ENCODE results near the gene FRRS1. TPM values are rescaled to one million over a fixed set of nuclear protein-coding genes. Genes with fewer than 3 reads are reported as not detected.

Gene FRRS1
- polyA plus RNA-seq, 1 donor from 2014 or later = not detected

DNA sequence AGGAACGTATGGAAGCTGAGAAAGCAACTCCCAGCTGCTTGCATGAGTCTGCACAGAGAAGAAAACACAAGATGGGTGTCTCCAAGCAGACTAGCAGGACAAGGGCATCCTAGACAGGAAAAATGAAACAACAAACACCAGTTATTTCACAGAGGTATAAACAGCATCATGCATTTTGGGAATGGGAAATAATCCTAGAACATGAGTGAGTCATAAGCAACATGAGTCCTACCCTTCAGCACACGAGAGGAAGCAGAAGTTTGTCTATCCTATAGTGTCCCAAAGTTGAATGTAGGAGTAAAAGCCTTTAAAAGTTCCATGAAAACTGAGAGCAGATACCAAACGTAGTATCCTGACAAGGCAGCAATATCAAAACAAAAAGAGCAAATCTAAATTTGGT, 11.3 kb upstream of the FRRS1 start:
- TF ChIP-seq, protein P1, sequence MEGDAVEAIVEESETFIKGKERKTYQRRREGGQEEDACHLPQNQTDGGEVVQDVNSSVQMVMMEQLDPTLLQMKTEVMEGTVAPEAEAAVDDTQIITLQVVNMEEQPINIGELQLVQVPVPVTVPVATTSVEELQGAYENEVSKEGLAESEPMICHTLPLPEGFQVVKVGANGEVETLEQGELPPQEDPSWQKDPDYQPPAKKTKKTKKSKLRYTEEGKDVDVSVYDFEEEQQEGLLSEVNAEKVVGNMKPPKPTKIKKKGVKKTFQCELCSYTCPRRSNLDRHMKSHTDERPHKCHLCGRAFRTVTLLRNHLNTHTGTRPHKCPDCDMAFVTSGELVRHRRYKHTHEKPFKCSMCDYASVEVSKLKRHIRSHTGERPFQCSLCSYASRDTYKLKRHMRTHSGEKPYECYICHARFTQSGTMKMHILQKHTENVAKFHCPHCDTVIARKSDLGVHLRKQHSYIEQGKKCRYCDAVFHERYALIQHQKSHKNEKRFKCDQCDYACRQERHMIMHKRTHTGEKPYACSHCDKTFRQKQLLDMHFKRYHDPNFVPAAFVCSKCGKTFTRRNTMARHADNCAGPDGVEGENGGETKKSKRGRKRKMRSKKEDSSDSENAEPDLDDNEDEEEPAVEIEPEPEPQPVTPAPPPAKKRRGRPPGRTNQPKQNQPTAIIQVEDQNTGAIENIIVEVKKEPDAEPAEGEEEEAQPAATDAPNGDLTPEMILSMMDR (IDR thresholded peaks at IDR 0.05; ENCODE audit: poor library complexity, severe bottlenecking) = no peak
- TF ChIP-seq RAD21 (conservative IDR thresholded peaks at IDR 0.05) (no peak), EP300 (conservative IDR thresholded peaks at IDR 0.05; ENCODE audit: poor library complexity, severe bottlenecking) (no peak), SMC3 (conservative IDR thresholded peaks at IDR 0.05; ENCODE audit: poor library complexity) (no peak), EZH2 (IDR thresholded peaks at IDR 0.05; ENCODE audit: borderline replicate concordance, insufficient read depth, low read length, poor library complexity, severe bottlenecking) (no peak), POLR2AphosphoS5 (IDR thresholded peaks at IDR 0.05) (no peak), MXI1 (conservative IDR thresholded peaks at IDR 0.05; ENCODE audit: poor library complexity, severe bottlenecking) (no peak), TAF1 (IDR thresholded peaks at IDR 0.05; ENCODE audit: low read depth) (no peak)
- TF ChIP-seq, protein P2, sequence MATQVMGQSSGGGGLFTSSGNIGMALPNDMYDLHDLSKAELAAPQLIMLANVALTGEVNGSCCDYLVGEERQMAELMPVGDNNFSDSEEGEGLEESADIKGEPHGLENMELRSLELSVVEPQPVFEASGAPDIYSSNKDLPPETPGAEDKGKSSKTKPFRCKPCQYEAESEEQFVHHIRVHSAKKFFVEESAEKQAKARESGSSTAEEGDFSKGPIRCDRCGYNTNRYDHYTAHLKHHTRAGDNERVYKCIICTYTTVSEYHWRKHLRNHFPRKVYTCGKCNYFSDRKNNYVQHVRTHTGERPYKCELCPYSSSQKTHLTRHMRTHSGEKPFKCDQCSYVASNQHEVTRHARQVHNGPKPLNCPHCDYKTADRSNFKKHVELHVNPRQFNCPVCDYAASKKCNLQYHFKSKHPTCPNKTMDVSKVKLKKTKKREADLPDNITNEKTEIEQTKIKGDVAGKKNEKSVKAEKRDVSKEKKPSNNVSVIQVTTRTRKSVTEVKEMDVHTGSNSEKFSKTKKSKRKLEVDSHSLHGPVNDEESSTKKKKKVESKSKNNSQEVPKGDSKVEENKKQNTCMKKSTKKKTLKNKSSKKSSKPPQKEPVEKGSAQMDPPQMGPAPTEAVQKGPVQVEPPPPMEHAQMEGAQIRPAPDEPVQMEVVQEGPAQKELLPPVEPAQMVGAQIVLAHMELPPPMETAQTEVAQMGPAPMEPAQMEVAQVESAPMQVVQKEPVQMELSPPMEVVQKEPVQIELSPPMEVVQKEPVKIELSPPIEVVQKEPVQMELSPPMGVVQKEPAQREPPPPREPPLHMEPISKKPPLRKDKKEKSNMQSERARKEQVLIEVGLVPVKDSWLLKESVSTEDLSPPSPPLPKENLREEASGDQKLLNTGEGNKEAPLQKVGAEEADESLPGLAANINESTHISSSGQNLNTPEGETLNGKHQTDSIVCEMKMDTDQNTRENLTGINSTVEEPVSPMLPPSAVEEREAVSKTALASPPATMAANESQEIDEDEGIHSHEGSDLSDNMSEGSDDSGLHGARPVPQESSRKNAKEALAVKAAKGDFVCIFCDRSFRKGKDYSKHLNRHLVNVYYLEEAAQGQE (IDR thresholded peaks at IDR 0.05; ENCODE audit: borderline replicate concordance) = no peak
- Histone ChIP-seq H2AFZ (ENCODE audit: low read depth, low read length) (no peak overlapping the region), H3K9me3 (ENCODE audit: low read length) (no peaks in the 10 kb centered on the region), H3K9me2 (ENCODE audit: insufficient read depth, low read length) (no peaks in the 10 kb centered on the region), H4K20me1 (ENCODE audit: insufficient read depth) (no peaks in the 10 kb centered on the region), H3K36me3 (ENCODE audit: insufficient read depth, low read length) (no peaks in the 10 kb centered on the region), H3K4me3 (ENCODE audit: low read length) (no peak overlapping the region), H3F3A (ENCODE audit: insufficient read depth, low read length, poor library complexity, severe bottlenecking) (no peaks in the 10 kb centered on the region), H3K4me2 (ENCODE audit: low read length) (no peak overlapping the region), H3K79me2 (replicated peaks; ENCODE audit: insufficient read depth, low read length) (no peaks in the 10 kb centered on the region), H3K27me3 (ENCODE audit: insufficient read depth, low read depth, low read length) (no peaks in the 10 kb centered on the region), H3K9ac (ENCODE audit: low read length) (no peak overlapping the region), H3K27ac (ENCODE audit: low read length) (no peak overlapping the region)

DNA sequence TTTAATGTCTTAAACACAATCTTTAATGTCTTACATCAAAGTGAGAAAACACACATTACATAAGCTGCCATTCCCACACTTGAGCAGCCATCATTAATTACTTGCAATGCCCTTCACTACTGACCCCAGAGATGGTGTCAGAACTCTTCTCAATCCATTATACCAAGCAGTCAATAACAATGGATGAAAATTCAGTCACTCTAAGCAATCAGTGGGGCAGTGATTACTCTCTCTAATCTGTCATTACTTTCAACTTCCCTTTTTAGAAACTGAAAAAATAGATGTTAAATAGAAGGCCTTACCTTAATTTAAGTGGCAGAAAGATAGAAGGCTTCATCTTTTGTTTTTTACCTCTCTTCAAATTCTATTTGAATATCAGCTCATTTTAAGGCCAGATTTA, 9.7 kb upstream of the FRRS1 start:
- H3K36me3 ChIP-seq (ENCODE audit: insufficient read depth, low read length) = no peaks in the 10 kb centered on the region
- no peaks in the 10 kb centered on the region for H3F3A ChIP-seq (ENCODE audit: insufficient read depth, low read length, poor library complexity, severe bottlenecking)
- H4K20me1 ChIP-seq (ENCODE audit: insufficient read depth) = no peaks in the 10 kb centered on the region
- H3K79me2 ChIP-seq (replicated peaks; ENCODE audit: insufficient read depth, low read length) = no peaks in the 10 kb centered on the region
- no peak overlapping the region for H3K9ac ChIP-seq (ENCODE audit: low read length)
- no peaks in the 10 kb centered on the region for H3K9me3 ChIP-seq (ENCODE audit: low read length)
- H3K4me3 ChIP-seq (ENCODE audit: low read length) = no peak overlapping the region
- H3K4me2 ChIP-seq (ENCODE audit: low read length) = no peak overlapping the region
- no peak overlapping the region for H2AFZ ChIP-seq (ENCODE audit: low read depth, low read length)
- no peak overlapping the region for H3K27ac ChIP-seq (ENCODE audit: low read length)
- no peaks in the 10 kb centered on the region for H3K27me3 ChIP-seq (ENCODE audit: insufficient read depth, low read depth, low read length)
- TF ChIP-seq RAD21 (conservative IDR thresholded peaks at IDR 0.05) (no peak), SMC3 (conservative IDR thresholded peaks at IDR 0.05; ENCODE audit: poor library complexity) (no peak), EP300 (conservative IDR thresholded peaks at IDR 0.05; ENCODE audit: poor library complexity, severe bottlenecking) (no peak), EZH2 (IDR thresholded peaks at IDR 0.05; ENCODE audit: borderline replicate concordance, insufficient read depth, low read length, poor library complexity, severe bottlenecking) (no peak)
- TF ChIP-seq, protein P1 (IDR thresholded peaks at IDR 0.05; ENCODE audit: poor library complexity, severe bottlenecking) = no peak
- no peaks in the 10 kb centered on the region for H3K9me2 ChIP-seq (ENCODE audit: insufficient read depth, low read length)

Data from neural cell (in vitro differentiated cells).